ENCODE measurements around the gene RAB11FIP4. TPM values are rescaled to one million over a fixed set of nuclear protein-coding genes. Genes with fewer than 3 reads are reported as not detected.
A peak's percentile ranks its signal among the peaks of the same experiment; 100 is the strongest.

Gene RAB11FIP4
- total and polyA plus RNA-seq, 4 donors: 1.5 to 16.0 (median 3.3) TPM

DNA sequence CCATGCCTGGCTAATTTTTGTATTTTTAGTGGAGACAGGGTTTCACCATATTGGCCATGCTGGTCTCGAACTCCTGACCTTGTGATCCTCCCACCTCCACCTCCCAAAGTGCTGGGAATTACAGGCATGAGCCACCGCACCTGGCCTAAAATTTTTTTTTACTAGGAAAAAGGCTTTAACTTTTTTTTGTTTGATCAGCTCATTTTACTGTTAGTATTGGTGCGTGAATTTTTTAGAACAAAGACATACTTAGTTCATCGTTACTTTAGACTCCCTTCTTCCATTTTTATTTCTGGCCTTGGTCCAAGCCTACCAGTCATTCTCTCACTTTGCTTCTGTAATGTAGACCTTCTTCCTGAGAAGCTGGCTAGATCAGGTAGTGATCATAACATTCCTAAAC, 25.4 kb upstream of the RAB11FIP4 start:
- peaks cover 1 to 10% (median 8%) of the 10 kb centered on the region in 4 donors for H3K36me3 ChIP-seq (ENCODE audit: control insufficient read depth in 4 of 4, insufficient read depth in 3 of 4, low read depth in 1 of 4, low read length in 3 of 4)
- no peaks in the 10 kb centered on the region for H3K27me3 ChIP-seq (ENCODE audit: control insufficient read depth in 4 of 4, insufficient read depth in 4 of 4, low read length in 3 of 4)
- no peak for DNase-seq (ENCODE audit: low spot score)
- TF ChIP-seq MAX (IDR thresholded peaks at IDR 0.05): no peak
- peaks cover 0 to 2% (median 0%) of the 10 kb centered on the region in 4 donors for H3K4me1 ChIP-seq (ENCODE audit: control insufficient read depth in 4 of 4, insufficient read depth in 4 of 4, low read length in 3 of 4)
- H3K9me3 ChIP-seq (ENCODE audit: control insufficient read depth in 4 of 4, low read length in 3 of 4): no peaks in the 10 kb centered on the region
- H3K4me3 ChIP-seq (ENCODE audit: low read depth in 1 of 3, low read length in 3 of 3): no peak overlapping the region
- H3K9ac ChIP-seq (ENCODE audit: low read depth in 1 of 2, low read length in 2 of 2): no peak overlapping the region
- no peak overlapping the region for H3K27ac ChIP-seq (ENCODE audit: low read depth in 1 of 2, low read length in 2 of 2)
- 98% methylated on average over 4 of the region's 4 CpGs for whole genome bisulfite sequencing

- Histone ChIP-seq H3K4me3 (ENCODE audit: low read depth in 1 of 3, low read length in 3 of 3) (no peak overlapping the region), H3K4me1 (ENCODE audit: control insufficient read depth in 4 of 4, insufficient read depth in 4 of 4, low read length in 3 of 4) (peaks cover 0 to 2% (median 0%) of the 10 kb centered on the region in 4 donors)
- DNase-seq (ENCODE audit: low spot score): no peak
Observed at GRCh38 chr17:31369266-31369665, 22.2 kb upstream of the RAB11FIP4 start.

GRCh38 chr17:31371511-31372097, 19.9 kb upstream of the RAB11FIP4 start:
- Histone ChIP-seq H3K9ac (ENCODE audit: low read depth in 1 of 2, low read length in 2 of 2) (no peak overlapping the region), H3K9me3 (ENCODE audit: control insufficient read depth in 4 of 4, low read length in 3 of 4) (no peaks in the 10 kb centered on the region), H3K36me3 (ENCODE audit: control insufficient read depth in 4 of 4, insufficient read depth in 3 of 4, low read depth in 1 of 4, low read length in 3 of 4) (peaks cover 0 to 11% (median 5%) of the 10 kb centered on the region in 4 donors), H3K4me1 (ENCODE audit: control insufficient read depth in 4 of 4, insufficient read depth in 4 of 4, low read length in 3 of 4) (peaks cover 0 to 2% (median 0%) of the 10 kb centered on the region in 4 donors), H3K27ac (ENCODE audit: low read depth in 1 of 2, low read length in 2 of 2) (no peak overlapping the region), H3K4me3 (ENCODE audit: low read depth in 1 of 3, low read length in 3 of 3) (no peak overlapping the region), H3K27me3 (ENCODE audit: control insufficient read depth in 4 of 4, insufficient read depth in 4 of 4, low read length in 3 of 4) (no peaks in the 10 kb centered on the region)
- 71% methylated on average over 4 of the region's 4 CpGs for WGBS
- no peak for TF ChIP-seq ATF3 (IDR thresholded peaks at IDR 0.05)
- TF ChIP-seq NR2F2 (IDR thresholded peaks at IDR 0.05): peak; percentile 15
- no peak for DNase-seq (ENCODE audit: low spot score)

More at GRCh38 chr17:31369266-31369665, 22.2 kb upstream of the RAB11FIP4 start:
- Histone ChIP-seq H3K9ac (ENCODE audit: low read depth in 1 of 2, low read length in 2 of 2) (no peak overlapping the region), H3K27ac (ENCODE audit: low read depth in 1 of 2, low read length in 2 of 2) (no peak overlapping the region), H3K9me3 (ENCODE audit: control insufficient read depth in 4 of 4, low read length in 3 of 4) (no peaks in the 10 kb centered on the region), H3K27me3 (ENCODE audit: control insufficient read depth in 4 of 4, insufficient read depth in 4 of 4, low read length in 3 of 4) (no peaks in the 10 kb centered on the region), H3K36me3 (ENCODE audit: control insufficient read depth in 4 of 4, insufficient read depth in 3 of 4, low read depth in 1 of 4, low read length in 3 of 4) (peaks cover 1 to 6% (median 4%) of the 10 kb centered on the region in 4 donors)
- TF ChIP-seq TAF1 (conservative IDR thresholded peaks at IDR 0.05) (no peak), FOXA1 (IDR thresholded peaks at IDR 0.05) (no peak), SP1 (IDR thresholded peaks at IDR 0.05) (no peak)
- TF ChIP-seq, protein P1, sequence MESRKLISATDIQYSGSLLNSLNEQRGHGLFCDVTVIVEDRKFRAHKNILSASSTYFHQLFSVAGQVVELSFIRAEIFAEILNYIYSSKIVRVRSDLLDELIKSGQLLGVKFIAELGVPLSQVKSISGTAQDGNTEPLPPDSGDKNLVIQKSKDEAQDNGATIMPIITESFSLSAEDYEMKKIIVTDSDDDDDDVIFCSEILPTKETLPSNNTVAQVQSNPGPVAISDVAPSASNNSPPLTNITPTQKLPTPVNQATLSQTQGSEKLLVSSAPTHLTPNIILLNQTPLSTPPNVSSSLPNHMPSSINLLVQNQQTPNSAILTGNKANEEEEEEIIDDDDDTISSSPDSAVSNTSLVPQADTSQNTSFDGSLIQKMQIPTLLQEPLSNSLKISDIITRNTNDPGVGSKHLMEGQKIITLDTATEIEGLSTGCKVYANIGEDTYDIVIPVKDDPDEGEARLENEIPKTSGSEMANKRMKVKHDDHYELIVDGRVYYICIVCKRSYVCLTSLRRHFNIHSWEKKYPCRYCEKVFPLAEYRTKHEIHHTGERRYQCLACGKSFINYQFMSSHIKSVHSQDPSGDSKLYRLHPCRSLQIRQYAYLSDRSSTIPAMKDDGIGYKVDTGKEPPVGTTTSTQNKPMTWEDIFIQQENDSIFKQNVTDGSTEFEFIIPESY (IDR thresholded peaks at IDR 0.05): no peak

DNA sequence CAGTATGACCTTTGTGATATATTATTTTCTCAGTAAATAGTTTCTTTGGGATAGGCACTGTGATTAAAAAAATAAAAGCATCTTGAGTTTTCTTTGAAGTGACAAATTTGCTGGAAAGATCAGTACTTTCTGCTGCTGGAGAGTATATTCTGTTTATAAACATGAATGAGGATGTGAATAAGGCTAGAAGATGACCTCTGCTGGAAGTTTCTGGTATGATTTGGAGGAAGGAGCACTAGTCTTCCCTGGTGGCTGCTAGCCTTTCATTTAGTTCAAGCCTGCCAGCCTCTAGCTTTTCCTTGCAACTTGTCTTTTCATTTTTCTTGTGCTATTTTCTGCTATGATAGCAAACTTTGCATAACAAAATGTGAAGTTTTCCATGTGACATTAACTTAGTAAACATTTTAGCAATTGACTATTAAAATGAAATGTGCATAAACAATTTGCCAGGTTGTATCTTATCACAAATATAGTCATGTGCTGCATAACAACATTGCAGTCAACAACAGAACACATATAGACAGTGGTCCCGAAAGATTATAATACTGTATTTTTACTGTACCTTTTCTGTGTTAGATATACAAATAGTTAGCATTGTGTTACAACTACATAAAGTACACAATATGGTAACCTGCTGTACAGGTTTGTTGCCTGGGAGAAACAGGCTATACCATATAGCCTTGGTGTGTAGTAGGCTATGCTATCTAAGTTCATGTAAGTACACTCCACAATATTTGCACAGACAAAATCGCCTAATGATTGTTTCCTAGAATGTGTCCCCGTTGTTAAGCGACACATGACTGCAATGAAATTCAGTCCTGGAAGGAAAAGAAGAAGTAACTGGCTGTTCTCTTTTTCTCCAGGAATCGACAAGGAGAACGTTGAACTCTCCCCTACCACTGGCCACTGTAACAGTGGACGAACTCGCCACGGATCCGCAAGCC, 18.1 kb upstream of the RAB11FIP4 start:
- no peak overlapping the region for H3K9ac ChIP-seq (ENCODE audit: low read depth in 1 of 2, low read length in 2 of 2)
- DNase-seq (ENCODE audit: low spot score): no peak
- H3K27me3 ChIP-seq (ENCODE audit: control insufficient read depth in 4 of 4, insufficient read depth in 4 of 4, low read length in 3 of 4): no peaks in the 10 kb centered on the region
- no peaks in the 10 kb centered on the region for H3K9me3 ChIP-seq (ENCODE audit: control insufficient read depth in 4 of 4, low read length in 3 of 4)
- peaks cover 0 to 2% (median 0%) of the 10 kb centered on the region in 4 donors for H3K4me1 ChIP-seq (ENCODE audit: control insufficient read depth in 4 of 4, insufficient read depth in 4 of 4, low read length in 3 of 4)
- H3K36me3 ChIP-seq (ENCODE audit: control insufficient read depth in 4 of 4, insufficient read depth in 3 of 4, low read depth in 1 of 4, low read length in 3 of 4): peaks cover 2 to 11% (median 5%) of the 10 kb centered on the region in 4 donors
- TF ChIP-seq RAD21 (IDR thresholded peaks at IDR 0.05): peak; percentile 69 to 76
- TF ChIP-seq CTCF (IDR thresholded peaks at IDR 0.05; ENCODE audit: low read depth, low read length, missing input control): peak; percentile 50
- TF ChIP-seq, protein P2, sequence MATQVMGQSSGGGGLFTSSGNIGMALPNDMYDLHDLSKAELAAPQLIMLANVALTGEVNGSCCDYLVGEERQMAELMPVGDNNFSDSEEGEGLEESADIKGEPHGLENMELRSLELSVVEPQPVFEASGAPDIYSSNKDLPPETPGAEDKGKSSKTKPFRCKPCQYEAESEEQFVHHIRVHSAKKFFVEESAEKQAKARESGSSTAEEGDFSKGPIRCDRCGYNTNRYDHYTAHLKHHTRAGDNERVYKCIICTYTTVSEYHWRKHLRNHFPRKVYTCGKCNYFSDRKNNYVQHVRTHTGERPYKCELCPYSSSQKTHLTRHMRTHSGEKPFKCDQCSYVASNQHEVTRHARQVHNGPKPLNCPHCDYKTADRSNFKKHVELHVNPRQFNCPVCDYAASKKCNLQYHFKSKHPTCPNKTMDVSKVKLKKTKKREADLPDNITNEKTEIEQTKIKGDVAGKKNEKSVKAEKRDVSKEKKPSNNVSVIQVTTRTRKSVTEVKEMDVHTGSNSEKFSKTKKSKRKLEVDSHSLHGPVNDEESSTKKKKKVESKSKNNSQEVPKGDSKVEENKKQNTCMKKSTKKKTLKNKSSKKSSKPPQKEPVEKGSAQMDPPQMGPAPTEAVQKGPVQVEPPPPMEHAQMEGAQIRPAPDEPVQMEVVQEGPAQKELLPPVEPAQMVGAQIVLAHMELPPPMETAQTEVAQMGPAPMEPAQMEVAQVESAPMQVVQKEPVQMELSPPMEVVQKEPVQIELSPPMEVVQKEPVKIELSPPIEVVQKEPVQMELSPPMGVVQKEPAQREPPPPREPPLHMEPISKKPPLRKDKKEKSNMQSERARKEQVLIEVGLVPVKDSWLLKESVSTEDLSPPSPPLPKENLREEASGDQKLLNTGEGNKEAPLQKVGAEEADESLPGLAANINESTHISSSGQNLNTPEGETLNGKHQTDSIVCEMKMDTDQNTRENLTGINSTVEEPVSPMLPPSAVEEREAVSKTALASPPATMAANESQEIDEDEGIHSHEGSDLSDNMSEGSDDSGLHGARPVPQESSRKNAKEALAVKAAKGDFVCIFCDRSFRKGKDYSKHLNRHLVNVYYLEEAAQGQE (IDR thresholded peaks at IDR 0.05): peak; percentile 93
- TF ChIP-seq HNF4G (IDR thresholded peaks at IDR 0.05): no peak
- H3K4me3 ChIP-seq (ENCODE audit: low read depth in 1 of 3, low read length in 3 of 3): no peak overlapping the region
- H3K27ac ChIP-seq (ENCODE audit: low read depth in 1 of 2, low read length in 2 of 2): no peak overlapping the region
- 87% methylated on average over 10 of the region's 10 CpGs for WGBS

Data from liver (tissue), 9 donors.